ENCODE measurements around the gene RRM2. TPM values are rescaled to one million over a fixed set of nuclear protein-coding genes. Genes with fewer than 3 reads are reported as not detected.

Gene RRM2
- total and polyA plus RNA-seq, 2 of the 4 experiments (the other 2 are of a cell fraction), result 53.6 to 68.5 TPM

DNA sequence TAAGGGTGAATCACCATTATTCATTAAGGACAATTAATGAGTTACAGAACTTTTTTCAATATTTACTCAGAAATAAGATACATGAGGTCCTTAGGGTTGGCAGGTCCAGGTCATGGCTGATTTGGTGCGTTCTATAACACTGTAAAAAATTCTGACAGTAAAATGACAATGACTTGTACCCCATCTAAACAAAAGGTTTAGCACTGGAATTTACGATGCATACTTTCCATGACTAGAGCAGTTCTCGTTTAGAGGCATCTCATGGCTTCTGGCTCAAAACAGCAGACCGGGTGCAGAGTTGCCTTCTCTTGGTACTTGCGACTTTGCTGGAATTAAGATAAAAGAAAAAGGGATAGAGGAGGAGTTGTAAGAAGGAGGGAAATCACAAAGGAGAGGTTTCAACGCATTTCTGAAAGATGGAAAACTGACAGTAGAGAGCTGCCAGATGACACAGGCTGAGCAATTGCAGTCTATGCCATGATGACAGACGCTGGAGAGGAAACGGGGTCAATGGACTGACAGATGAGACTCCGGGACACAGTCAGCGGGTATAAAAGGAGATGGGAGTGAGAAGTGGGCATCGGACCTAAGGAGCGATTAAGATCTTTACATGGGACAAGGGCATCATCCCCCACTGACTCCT lies 38.2 kb upstream of the RRM2 start:
- no peak overlapping the region for H3K23ac ChIP-seq (ENCODE audit: low read depth, low read length)
- H2BK120ac ChIP-seq (ENCODE audit: low read depth, low read length), result no peak overlapping the region
- no peak overlapping the region for H3K56ac ChIP-seq (ENCODE audit: extremely low read depth, insufficient read depth, low read length)
- no TSS peak for BruUV-seq (replicated peaks)
- no peak overlapping the region for H3K14ac ChIP-seq (replicated peaks; ENCODE audit: low read depth, low read length)
- H2BK20ac ChIP-seq (ENCODE audit: low read depth, low read length), result no peak overlapping the region
- H2AK5ac ChIP-seq (ENCODE audit: low read depth, low read length), result no peak overlapping the region
- CTCF ChIA-PET, result interaction anchor here (1.7 kb wide), 1 partner anchor 13 kb away, joined by 8 read pairs; no protein-coding TSS in a partner anchor
- H3K9me1 ChIP-seq (ENCODE audit: insufficient read depth, low read length), result no peaks in the 10 kb centered on the region
- no peaks in the 10 kb centered on the region for H3K79me1 ChIP-seq (ENCODE audit: low read depth in 1 of 2, low read length in 2 of 2)
- POLR2A ChIA-PET (ENCODE audit: unreplicated experiment), result no interaction called here
- H3K4me3 ChIP-seq (ENCODE audit: insufficient read depth, low read depth, low read length), result no peak overlapping the region
- no peaks in the 10 kb centered on the region for H3K4me1 ChIP-seq (ENCODE audit: control insufficient read depth, insufficient read depth, low read length)
- intact Hi-C loops (cut with micrococcal nuclease), result no loop called here
- no peak overlapping the region for H3K9ac ChIP-seq (ENCODE audit: low read depth, low read length)
- DNase-seq (no peak), ATAC-seq (ENCODE audit: low read depth) (no peak)
- no peak overlapping the region for H3K4me2 ChIP-seq (ENCODE audit: low read depth, low read length)
- no peak overlapping the region for H2BK15ac ChIP-seq (ENCODE audit: low read depth, low read length)
- 68% methylated on average over 5 of the region's 12 CpGs; no CpG with 5 or more reads in 1 of the 2 experiments for WGBS, 2 experiments (ENCODE audit: extremely low coverage in 2 of 2, insufficient read length in 1 of 2)
- 0 out of 2 replicates have a peak, but pooled peaks cover 2% of the 10 kb centered on the region for H3K9me3 ChIP-seq (ENCODE audit: control insufficient read depth, insufficient read depth, low read length)
- no peak overlapping the region for H3K4ac ChIP-seq (ENCODE audit: low read depth, low read length)
- TF ChIP-seq RCOR1 (IDR thresholded peaks at IDR 0.05; ENCODE audit: insufficient replicate concordance, low read length) (no peak), BHLHE40 (IDR thresholded peaks at IDR 0.05; ENCODE audit: low read depth, low read length) (no peak), RFX5 (IDR thresholded peaks at IDR 0.05; ENCODE audit: low read depth, low read length) (no peak), CHD1 (IDR thresholded peaks at IDR 0.05; ENCODE audit: low read depth, low read length) (no peak), NFE2L2 (IDR thresholded peaks at IDR 0.05; ENCODE audit: low read depth, low read length) (no peak), SMC3 (IDR thresholded peaks at IDR 0.05; ENCODE audit: low read depth, low read length) (no peak), RAD21 (IDR thresholded peaks at IDR 0.05; ENCODE audit: low read length) (no peak), FOS (IDR thresholded peaks at IDR 0.05; ENCODE audit: low read depth, low read length) (no peak), POLR2A (IDR thresholded peaks at IDR 0.05; ENCODE audit: low read depth, low read length) (no peak), MXI1 (IDR thresholded peaks at IDR 0.05; ENCODE audit: borderline replicate concordance, low read depth, low read length) (no peak), MAZ (IDR thresholded peaks at IDR 0.05; ENCODE audit: borderline replicate concordance, low read depth, low read length) (no peak), CEBPB (IDR thresholded peaks at IDR 0.05; ENCODE audit: low read depth, low read length) (no peak), MAFK (IDR thresholded peaks at IDR 0.05; ENCODE audit: low read depth, low read length) (no peak)
- TF ChIP-seq, protein P1, sequence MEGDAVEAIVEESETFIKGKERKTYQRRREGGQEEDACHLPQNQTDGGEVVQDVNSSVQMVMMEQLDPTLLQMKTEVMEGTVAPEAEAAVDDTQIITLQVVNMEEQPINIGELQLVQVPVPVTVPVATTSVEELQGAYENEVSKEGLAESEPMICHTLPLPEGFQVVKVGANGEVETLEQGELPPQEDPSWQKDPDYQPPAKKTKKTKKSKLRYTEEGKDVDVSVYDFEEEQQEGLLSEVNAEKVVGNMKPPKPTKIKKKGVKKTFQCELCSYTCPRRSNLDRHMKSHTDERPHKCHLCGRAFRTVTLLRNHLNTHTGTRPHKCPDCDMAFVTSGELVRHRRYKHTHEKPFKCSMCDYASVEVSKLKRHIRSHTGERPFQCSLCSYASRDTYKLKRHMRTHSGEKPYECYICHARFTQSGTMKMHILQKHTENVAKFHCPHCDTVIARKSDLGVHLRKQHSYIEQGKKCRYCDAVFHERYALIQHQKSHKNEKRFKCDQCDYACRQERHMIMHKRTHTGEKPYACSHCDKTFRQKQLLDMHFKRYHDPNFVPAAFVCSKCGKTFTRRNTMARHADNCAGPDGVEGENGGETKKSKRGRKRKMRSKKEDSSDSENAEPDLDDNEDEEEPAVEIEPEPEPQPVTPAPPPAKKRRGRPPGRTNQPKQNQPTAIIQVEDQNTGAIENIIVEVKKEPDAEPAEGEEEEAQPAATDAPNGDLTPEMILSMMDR (conservative IDR thresholded peaks at IDR 0.05; ENCODE audit: low read depth, low read length), result no peak
- TF ChIP-seq, protein P2, sequence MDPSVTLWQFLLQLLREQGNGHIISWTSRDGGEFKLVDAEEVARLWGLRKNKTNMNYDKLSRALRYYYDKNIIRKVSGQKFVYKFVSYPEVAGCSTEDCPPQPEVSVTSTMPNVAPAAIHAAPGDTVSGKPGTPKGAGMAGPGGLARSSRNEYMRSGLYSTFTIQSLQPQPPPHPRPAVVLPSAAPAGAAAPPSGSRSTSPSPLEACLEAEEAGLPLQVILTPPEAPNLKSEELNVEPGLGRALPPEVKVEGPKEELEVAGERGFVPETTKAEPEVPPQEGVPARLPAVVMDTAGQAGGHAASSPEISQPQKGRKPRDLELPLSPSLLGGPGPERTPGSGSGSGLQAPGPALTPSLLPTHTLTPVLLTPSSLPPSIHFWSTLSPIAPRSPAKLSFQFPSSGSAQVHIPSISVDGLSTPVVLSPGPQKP (IDR thresholded peaks at IDR 0.05; ENCODE audit: borderline replicate concordance, low read depth, low read length), result no peak
- TF ChIP-seq, protein P3, sequence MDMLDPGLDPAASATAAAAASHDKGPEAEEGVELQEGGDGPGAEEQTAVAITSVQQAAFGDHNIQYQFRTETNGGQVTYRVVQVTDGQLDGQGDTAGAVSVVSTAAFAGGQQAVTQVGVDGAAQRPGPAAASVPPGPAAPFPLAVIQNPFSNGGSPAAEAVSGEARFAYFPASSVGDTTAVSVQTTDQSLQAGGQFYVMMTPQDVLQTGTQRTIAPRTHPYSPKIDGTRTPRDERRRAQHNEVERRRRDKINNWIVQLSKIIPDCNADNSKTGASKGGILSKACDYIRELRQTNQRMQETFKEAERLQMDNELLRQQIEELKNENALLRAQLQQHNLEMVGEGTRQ (IDR thresholded peaks at IDR 0.05; ENCODE audit: low read depth, low read length), result no peak
- H2AFZ ChIP-seq (replicated peaks; ENCODE audit: low read length, poor library complexity), result no peak overlapping the region
- no peak overlapping the region for H4K91ac ChIP-seq (ENCODE audit: insufficient read depth, low read depth, low read length)
- H2BK5ac ChIP-seq (ENCODE audit: low read depth, low read length, poor library complexity, severe bottlenecking), result no peak overlapping the region
- H2AK9ac ChIP-seq (replicated peaks; ENCODE audit: low read depth, low read length, poor library complexity), result no peak overlapping the region
- peaks cover 63% of the 10 kb centered on the region for H3K27me3 ChIP-seq (ENCODE audit: control insufficient read depth, insufficient read depth, low read length)
- H4K8ac ChIP-seq (ENCODE audit: low read depth in 2 of 2, low read length in 2 of 2), result no peak overlapping the region
- H3K36me3 ChIP-seq (ENCODE audit: control insufficient read depth, insufficient read depth, low read length), result no peaks in the 10 kb centered on the region
- H3K18ac ChIP-seq (ENCODE audit: low read depth, low read length), result no peak overlapping the region
- in situ Hi-C loops (cut with MboI; ENCODE audit: low sequenced_read_pairs), result no loop called here
- H3K27ac ChIP-seq (ENCODE audit: insufficient read depth, low read length), result no peak overlapping the region
- no peak overlapping the region for H4K5ac ChIP-seq (ENCODE audit: low read depth, low read length)
- dilution Hi-C loops (cut with HindIII; ENCODE audit: low sequenced_read_pairs, unreplicated experiment), result no loop called here
- H4K20me1 ChIP-seq (ENCODE audit: insufficient read depth, low read length), result no peaks in the 10 kb centered on the region
